NCI-H1417 (cell line): ENCODE results near the gene CXCL14.

Experiments used
- DNase-seq, 3 experiments: peaks; one replicate each; lab custom pipeline; 2025; lab: John Stamatoyannopoulos, UW

The CXCL14 gene

DNA sequence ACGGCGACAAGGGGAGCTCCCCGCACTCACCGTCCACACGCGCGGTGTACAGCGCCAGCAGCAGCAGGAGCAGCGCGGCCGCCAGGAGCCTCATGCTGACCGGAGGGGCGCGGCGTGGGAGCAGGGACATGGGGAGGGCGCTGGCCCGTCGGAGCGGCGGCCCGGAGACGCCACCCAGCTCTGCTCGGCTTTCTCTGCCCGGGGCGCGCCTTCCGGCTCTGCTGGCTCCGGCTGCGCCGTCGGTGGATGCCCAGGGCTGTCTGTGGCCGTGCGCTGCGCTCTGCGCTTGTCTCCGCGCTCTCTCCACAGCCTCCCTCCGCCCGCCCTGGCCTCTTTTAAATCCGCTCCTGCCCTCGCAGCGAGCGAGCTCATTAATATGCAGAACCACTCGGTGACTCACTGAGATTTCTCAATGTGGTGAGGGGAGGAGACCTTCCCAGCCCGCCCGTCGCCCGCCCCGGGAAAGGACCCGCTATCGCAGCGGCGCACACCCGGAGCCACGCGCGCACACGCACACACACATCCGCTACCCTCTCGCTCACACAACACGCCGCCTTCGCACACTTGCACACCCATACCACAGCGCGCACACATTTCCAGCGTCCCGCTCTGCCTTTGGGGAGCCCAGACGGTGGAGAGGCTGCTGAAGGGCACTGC lies at the start of gene CXCL14:
Gene CXCL14 (minus strand): TSS at position 307 of the 657 bp plus-strand sequence. CDS start 213 bp downstream, at position 94.
- peak in 2 of 3 experiments; percentile 12 to 43 for DNase-seq

DNA sequence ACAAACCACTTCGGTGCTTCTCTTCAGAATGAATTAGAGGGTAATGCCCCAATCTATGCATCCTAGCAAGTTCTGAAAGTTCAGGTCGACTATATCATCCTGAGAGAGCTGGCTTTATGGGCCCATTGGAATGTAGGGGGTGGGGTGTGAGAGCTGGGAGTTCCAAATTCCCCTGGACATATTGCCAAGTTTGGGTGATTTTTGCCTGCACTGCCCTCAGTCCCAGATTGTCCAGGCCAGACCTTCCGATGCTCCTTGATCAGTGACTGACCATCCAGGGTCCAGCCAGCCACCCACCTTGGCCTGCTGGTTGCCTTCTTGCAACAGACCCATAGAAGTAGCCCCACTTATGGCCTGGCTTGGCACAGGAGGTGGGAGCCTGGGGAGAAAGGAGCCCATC lies 47.8 kb upstream of the CXCL14 start:
- DNase-seq = no peak

DNA sequence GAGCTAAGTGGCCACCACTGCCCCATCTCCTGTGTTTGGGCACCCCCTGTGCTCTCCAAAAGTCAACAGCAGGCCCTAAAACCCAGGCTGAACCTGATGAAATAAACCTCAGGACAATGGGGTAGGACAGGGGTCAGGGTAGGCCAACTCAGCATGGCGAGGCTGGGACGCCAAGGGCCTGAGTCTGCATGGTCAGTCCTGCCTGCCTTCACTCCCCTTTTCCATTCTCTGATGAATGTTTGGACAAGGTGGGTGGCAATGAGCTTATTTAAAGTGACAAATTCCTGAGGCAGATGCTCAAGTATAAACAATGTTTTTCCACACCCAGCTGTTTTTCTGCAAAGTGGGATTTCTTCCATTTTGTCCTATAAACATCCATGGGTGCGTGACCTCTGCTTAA lies 47.2 kb upstream of the CXCL14 start:
- no peak for DNase-seq

DNA sequence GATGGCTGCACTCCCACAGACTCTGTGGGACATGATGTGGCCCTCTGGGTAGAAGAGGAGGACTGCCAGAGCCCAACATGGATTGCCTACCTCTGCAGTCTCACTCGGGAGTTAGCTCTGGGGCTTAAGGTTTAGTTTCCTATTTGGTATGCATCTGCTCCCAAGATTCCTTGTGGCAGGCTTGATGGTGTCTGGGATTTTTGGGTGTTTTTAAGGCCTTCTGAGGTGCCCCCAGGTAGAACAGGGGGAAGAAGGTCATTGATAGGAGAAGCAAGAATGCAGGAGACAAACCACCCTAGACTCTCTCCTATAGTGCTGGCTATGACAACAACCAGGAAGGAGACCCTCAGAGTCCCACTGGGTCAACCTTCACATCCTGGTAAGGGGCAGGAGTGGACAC lies 46.7 kb upstream of the CXCL14 start:
- no peak for DNase-seq

DNA sequence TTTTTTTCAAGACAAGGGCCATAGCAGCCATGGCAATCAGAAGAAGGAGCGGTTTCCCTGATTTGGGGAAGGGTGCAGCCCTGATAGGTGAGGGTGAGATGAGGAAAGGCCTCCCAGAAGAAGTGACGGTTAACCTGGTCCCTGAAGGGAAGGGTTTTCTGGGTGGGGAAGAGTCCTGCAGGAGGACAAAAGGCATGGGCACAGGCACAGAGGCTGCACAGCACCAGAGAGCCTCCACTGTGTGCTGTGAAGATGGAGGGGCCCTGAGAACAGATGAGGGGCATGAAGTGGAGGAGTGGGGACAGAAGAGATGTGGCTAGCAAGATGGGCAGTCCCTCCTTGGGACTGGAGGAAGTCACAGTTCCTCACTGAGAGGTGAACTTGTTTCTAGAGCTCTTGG lies 46.3 kb upstream of the CXCL14 start:
- DNase-seq = no peak

- DNase-seq = no peak
Observed at GRCh38 chr5:135623186-135623715, 44.5 kb upstream of the CXCL14 start.

- DNase-seq = no peak
Observed at GRCh38 chr5:135615581-135616260, 36.9 kb upstream of the CXCL14 start.

GRCh38 chr5:135615171-135615570 lies 36.4 kb upstream of the CXCL14 start:
- no peak for DNase-seq

DNA sequence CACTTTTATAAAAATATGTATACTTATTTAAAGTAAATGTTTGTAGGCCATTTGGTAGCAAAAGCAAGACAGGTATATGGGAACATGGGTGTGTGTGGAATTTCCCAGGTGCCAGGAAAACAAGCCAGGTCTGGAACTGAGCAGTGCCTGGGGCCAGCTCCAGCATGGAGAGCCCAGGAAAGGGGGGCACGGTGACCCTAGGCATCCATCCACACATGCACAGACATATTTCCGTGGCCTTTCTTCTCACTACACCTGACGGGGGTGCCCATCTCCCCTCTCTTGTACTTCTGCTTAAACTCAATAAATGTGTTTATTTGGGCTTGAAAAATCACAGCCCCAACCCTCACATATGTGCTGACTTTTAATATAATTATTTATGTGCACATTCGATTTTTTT lies 31.2 kb upstream of the CXCL14 start:
- DNase-seq = no peak

GRCh38 chr5:135608761-135609443 lies 30.1 kb upstream of the CXCL14 start:
- DNase-seq = no peak

GRCh38 chr5:135608361-135608760 lies 29.6 kb upstream of the CXCL14 start:
- no peak for DNase-seq

DNA sequence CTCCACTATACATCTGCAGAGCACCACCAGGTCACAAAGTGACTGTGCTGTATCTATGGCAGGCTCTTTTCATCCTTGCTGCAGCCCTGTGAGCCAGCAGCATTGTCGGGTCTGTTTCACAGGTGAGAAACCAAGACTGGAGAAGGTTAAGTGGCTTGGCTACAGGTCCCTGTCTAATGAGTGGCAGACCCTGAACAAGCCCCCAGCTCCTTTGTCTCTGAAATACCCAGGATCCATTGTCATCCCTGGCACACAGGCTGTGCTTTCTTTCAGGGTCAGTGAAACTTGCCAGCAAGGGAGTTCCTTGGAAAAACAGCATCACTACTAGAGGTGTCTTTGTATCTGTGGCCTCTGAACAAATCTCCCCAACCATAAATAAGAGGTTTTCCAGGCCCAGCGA lies 27.6 kb upstream of the CXCL14 start:
- DNase-seq = no peak

GRCh38 chr5:135605221-135605620 lies 26.4 kb upstream of the CXCL14 start:
- no peak for DNase-seq

DNA sequence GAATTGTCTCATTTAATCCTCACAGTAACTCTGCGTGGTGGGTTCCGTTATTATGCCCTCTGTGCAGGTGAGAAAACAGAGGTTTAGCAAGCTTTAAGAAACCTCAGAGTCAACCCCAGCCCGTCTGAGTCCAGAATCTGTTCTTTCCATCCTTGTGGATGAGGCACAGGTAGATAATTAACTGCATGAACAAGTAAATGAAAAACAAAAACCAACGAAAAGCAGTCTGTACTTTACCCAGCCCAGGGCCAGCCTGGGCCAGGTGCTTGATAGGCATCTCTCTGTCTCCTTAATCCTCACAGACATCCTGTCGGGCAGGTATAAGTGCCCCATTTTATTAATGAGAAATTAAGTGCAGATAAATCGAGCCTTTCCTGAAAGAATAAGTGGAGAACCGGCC lies 25.3 kb upstream of the CXCL14 start:
- no peak for DNase-seq

- peak in 2 of 3 experiments; percentile 4 to 71 for DNase-seq
Observed at GRCh38 chr5:135602882-135603721, 24.3 kb upstream of the CXCL14 start.

- no peak for DNase-seq
Observed at GRCh38 chr5:135601466-135601865, 22.7 kb upstream of the CXCL14 start.

DNA sequence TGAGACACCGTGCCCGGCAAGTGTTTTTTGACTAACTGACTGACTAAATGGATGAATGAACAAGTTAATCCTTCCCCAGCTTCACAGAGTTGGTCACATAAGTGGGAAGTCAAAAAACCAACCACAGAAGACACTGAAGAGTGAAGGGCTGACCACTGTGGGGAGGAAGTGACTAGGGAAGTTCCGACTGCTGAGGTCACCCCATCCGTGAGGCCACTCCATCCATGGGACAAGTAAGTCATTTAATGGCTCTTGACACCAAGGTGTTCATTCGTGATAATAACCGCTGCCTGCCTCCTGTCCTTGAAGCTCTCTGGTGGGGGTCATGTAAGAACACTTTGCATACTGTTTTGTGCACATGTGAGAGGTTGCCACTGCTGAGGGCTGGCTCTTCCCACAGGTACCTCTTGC lies 22.2 kb upstream of the CXCL14 start:
- no peak for DNase-seq

GRCh38 chr5:135600152-135600570 lies 21.4 kb upstream of the CXCL14 start:
- no peak for DNase-seq

- no peak for DNase-seq
Observed at GRCh38 chr5:135599421-135600151, 20.8 kb upstream of the CXCL14 start.

GRCh38 chr5:135598691-135599395 lies 20.1 kb upstream of the CXCL14 start:
- no peak for DNase-seq

DNA sequence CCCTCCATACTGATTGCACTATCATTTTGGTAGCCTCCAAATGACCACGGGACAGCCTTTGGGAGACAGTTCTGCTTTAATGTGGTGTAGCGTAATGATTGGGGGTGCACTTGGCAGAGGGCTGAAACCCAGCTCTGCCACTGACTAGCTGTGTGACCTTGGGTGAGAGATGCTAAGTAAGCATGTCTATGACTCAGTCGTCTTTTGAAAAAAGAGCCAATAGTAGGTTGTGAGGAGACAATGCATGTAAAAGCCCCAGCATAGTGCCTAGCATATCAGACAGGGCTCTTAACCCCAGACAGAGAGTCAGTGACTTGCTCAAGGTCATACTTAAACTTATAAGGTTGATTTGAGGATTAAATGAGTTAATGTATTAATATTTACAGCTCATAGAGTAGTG lies 18.0 kb upstream of the CXCL14 start:
- no peak for DNase-seq
